ENCODE data around the gene AIMP1.

AIMP1 gene

GRCh38 chr4:106315968-106316772 is at the start of gene AIMP1, which contains the start of gene TBCK:
AIMP1 (plus strand) TSS chr4:106316550; CDS start chr4:106325010, 8,460 bp downstream.
TBCK (minus strand) TSS chr4:106316209; CDS start chr4:106308960, 7,249 bp downstream.
- peak; percentile 66 to 74 (median 71) for DNase-seq

- no peak for DNase-seq
These were observed 47.6 kb upstream of the AIMP1 start for GRCh38 chr4:106268786-106269185.

- DNase-seq = no peak
These were observed 46.6 kb upstream of the AIMP1 start for GRCh38 chr4:106269711-106270110.

- DNase-seq = no peak
These were observed 45.6 kb upstream of the AIMP1 start for GRCh38 chr4:106270736-106271135.

GRCh38 chr4:106273831-106274230 is 42.5 kb upstream of the AIMP1 start:
- no peak for DNase-seq

GRCh38 chr4:106277140-106277675 is 39.1 kb upstream of the AIMP1 start:
- DNase-seq = no peak

GRCh38 chr4:106284227-106284626 is 32.1 kb upstream of the AIMP1 start:
- no peak for DNase-seq

- DNase-seq = no peak
These were observed 29.7 kb upstream of the AIMP1 start for GRCh38 chr4:106286611-106287010.

GRCh38 chr4:106287353-106287969 is 28.9 kb upstream of the AIMP1 start:
- no peak for DNase-seq

GRCh38 chr4:106289737-106290136 is 26.6 kb upstream of the AIMP1 start:
- DNase-seq = no peak

- no peak for DNase-seq
These were observed 24.7 kb upstream of the AIMP1 start for GRCh38 chr4:106291678-106292077.

- no peak for DNase-seq
These were observed 22.3 kb upstream of the AIMP1 start for GRCh38 chr4:106294062-106294461.

- no peak for DNase-seq
These were observed 18.9 kb upstream of the AIMP1 start for GRCh38 chr4:106297245-106298035.

GRCh38 chr4:106299977-106300376 is 16.4 kb upstream of the AIMP1 start:
- no peak for DNase-seq

GRCh38 chr4:106301393-106302061 is 14.8 kb upstream of the AIMP1 start:
- DNase-seq = no peak

- DNase-seq = no peak
These were observed 14.3 kb upstream of the AIMP1 start for GRCh38 chr4:106302062-106302438.

- no peak for DNase-seq
These were observed 12.6 kb upstream of the AIMP1 start for GRCh38 chr4:106303548-106304281.

- DNase-seq = no peak
These were observed 11.7 kb upstream of the AIMP1 start for GRCh38 chr4:106304632-106305031.

GRCh38 chr4:106305435-106306055 is 10.8 kb upstream of the AIMP1 start:
- no peak for DNase-seq

- DNase-seq = no peak
These were observed 9.8 kb upstream of the AIMP1 start for GRCh38 chr4:106306561-106306960.

- no peak for DNase-seq
These were observed 4.0 kb upstream of the AIMP1 start for GRCh38 chr4:106312377-106312776.
